Lower lobe of right lung (tissue), 2 donors: Measurements from ENCODE around the gene HSPA1L. TPM values are rescaled to one million over a fixed set of nuclear protein-coding genes. Genes with fewer than 3 reads are reported as not detected.

ENCODE experiments used
- ATAC-seq, 2 donors: fragments of 200-7000 bp; cut with Tn5 transposase; one replicate each; pipeline ENCODE4 v1.9.1; 2020 to 2022; ENCODE audit warnings: mild to moderate bottlenecking in 2 of 2, moderate library complexity in 2 of 2
- DNase-seq: peaks from one replicate; pipeline ENCODE4 v3.0.0-alpha.2; 2020
- H3K27ac ChIP-seq: fragments of 200-600 bp; one replicate; pipeline ENCODE4 v1.8.0; 2022
- H3K27me3 ChIP-seq: fragments of 200-600 bp; one replicate; pipeline ENCODE4 v1.8.0; 2022; ENCODE audit warnings: low read depth
- H3K36me3 ChIP-seq: fragments of 200-600 bp; one replicate; pipeline ENCODE4 v1.8.0; 2022; ENCODE audit warnings: mild to moderate bottlenecking
- H3K4me1 ChIP-seq: fragments of 200-600 bp; one replicate; pipeline ENCODE4 v1.8.0; 2022
- H3K4me3 ChIP-seq: fragments of 200-600 bp; one replicate; pipeline ENCODE4 v1.8.0; 2022; ENCODE audit warnings: mild to moderate bottlenecking
- H3K9me3 ChIP-seq: fragments of 200-600 bp; one replicate; pipeline ENCODE4 v1.8.0; 2022
- intact Hi-C: fragments of 100-400 bp; cut with DNase I; formaldehyde crosslinking; loops from one replicate; pipeline ENCODE4 v1.11.0; 2022
- total RNA-seq: library from RNA; stranded (reverse); fragmentation: NEBNext Ultra II Directional; extraction: Animal tissue kit (Norgen Biotek cat#: 25700); gene quantifications from one replicate; pipeline ENCODE4 v1.2.1, GENCODE V29; 2021
- TF ChIP-seq, protein P1 (sequence below): fragments of 200-600 bp; IDR thresholded peaks from one replicate; pipeline ENCODE4 v1.8.0; 2022; ENCODE audit warnings: antibody characterized with exemption, mild to moderate bottlenecking
- donor health status: DM: no; HTN: yes; CAD: no; lungs with severe emphysema.

Gene HSPA1L
- total RNA-seq, 1 donor from 2014 or later, result 2.5 TPM

DNA sequence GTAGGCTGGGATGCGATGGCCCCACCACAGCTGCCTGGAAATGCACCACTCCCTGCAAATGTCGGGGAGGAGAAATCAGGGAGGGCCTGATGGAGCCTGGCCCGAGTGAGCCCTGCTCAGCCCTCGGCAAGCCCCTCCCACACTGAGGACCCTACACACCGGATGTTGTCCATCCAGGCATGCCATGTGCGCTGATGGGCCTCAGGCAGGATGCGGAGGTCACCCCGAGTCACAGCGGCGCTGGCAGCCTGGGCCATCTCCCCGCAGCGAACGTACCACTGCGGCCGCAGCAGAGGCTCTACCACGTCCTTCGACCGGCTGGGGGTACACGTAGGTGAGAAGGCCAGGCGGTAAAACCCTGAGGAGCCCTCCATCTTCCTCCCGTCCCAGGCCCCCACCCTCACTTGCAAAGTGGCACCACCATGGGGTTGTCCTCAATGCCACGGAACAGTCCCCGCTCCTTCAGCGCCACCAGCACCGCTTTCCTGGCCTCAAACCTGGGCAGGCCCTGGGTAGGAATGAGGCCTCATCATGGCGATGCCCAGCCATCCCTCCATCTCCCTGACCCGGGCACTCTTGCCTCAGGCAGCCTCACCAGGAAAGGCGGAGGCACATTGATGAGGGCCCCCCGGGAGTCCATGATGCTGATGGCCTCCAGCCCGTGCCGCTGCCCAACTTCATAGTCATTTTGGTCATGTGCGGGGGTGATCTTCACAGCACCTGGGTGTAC, 32.8 kb downstream of the HSPA1L start:
- peaks cover 2% of the 10 kb centered on the region for H3K4me1 ChIP-seq
- no peak for ATAC-seq
- DNase-seq, result no peak
- intact Hi-C loops, result no loop called here
- no peaks in the 10 kb centered on the region for H3K9me3 ChIP-seq
- no peaks in the 10 kb centered on the region for H3K27me3 ChIP-seq
- H3K27ac ChIP-seq, result no peak overlapping the region
- TF ChIP-seq, protein P1, sequence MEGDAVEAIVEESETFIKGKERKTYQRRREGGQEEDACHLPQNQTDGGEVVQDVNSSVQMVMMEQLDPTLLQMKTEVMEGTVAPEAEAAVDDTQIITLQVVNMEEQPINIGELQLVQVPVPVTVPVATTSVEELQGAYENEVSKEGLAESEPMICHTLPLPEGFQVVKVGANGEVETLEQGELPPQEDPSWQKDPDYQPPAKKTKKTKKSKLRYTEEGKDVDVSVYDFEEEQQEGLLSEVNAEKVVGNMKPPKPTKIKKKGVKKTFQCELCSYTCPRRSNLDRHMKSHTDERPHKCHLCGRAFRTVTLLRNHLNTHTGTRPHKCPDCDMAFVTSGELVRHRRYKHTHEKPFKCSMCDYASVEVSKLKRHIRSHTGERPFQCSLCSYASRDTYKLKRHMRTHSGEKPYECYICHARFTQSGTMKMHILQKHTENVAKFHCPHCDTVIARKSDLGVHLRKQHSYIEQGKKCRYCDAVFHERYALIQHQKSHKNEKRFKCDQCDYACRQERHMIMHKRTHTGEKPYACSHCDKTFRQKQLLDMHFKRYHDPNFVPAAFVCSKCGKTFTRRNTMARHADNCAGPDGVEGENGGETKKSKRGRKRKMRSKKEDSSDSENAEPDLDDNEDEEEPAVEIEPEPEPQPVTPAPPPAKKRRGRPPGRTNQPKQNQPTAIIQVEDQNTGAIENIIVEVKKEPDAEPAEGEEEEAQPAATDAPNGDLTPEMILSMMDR, result no peak
- H3K4me3 ChIP-seq, result no peak overlapping the region
- peaks cover 73% of the 10 kb centered on the region for H3K36me3 ChIP-seq

- ATAC-seq, result no peak
- Histone ChIP-seq H3K4me1 (peaks cover 10% of the 10 kb centered on the region), H3K4me3 (no peak overlapping the region), H3K27ac (no peak overlapping the region), H3K9me3 (no peaks in the 10 kb centered on the region), H3K27me3 (no peaks in the 10 kb centered on the region), H3K36me3 (peaks cover 73% of the 10 kb centered on the region)
- intact Hi-C loops, result no loop called here
- DNase-seq, result no peak
- TF ChIP-seq, protein P1, result no peak
Observed at GRCh38 chr6:31781244-31782125, 33.6 kb downstream of the HSPA1L start.

DNA sequence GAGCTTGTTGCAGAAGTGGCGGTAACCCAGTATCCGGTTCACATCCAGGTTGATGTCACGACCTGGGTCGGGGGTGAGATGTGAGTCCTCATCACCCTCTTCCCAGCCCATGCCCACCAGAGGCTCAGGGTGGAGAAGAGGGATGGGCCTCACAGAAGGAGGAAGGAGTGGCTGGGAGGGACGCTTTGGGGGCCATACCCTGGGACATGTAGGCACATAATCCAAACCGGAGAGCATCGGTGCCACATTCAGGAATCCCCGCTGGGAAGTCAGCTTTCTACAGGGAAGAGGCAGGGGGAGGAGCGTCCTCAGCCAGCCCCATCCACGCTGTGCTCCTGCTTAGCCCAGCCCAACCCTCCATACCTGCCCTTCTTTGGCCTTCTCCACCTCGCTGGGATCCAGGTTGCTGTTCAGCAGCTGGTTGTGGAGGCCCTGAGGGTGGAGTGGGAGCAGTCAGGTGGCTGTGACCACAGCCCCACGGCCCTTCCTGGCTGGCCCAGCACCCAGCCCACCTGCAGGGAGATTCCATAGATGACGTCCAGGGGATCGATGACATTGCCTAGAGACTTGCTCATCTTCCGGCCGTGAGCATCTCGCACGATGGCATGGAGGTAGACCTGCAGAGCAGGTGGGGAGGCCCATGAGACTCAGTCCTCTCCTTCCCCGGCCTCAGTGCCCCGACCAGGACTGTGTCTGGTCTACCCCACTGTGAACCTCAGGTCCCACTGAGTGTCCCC, 34.4 kb downstream of the HSPA1L start:
- peaks cover 13% of the 10 kb centered on the region for H3K4me1 ChIP-seq
- H3K27me3 ChIP-seq, result no peaks in the 10 kb centered on the region
- no peak overlapping the region for H3K4me3 ChIP-seq
- TF ChIP-seq, protein P1, result no peak
- H3K27ac ChIP-seq, result no peak overlapping the region
- no peaks in the 10 kb centered on the region for H3K9me3 ChIP-seq
- ATAC-seq (no peak), DNase-seq (peak; percentile 24)
- intact Hi-C loops, result no loop called here
- H3K36me3 ChIP-seq, result peaks cover 73% of the 10 kb centered on the region

GRCh38 chr6:31779908-31780307, 35.2 kb downstream of the HSPA1L start:
- no peak for DNase-seq
- H3K27me3 ChIP-seq, result no peaks in the 10 kb centered on the region
- peaks cover 65% of the 10 kb centered on the region for H3K36me3 ChIP-seq
- peaks cover 13% of the 10 kb centered on the region for H3K4me1 ChIP-seq
- H3K4me3 ChIP-seq, result no peak overlapping the region
- H3K27ac ChIP-seq, result no peak overlapping the region
- intact Hi-C loops, result no loop called here
- H3K9me3 ChIP-seq, result no peaks in the 10 kb centered on the region
- TF ChIP-seq, protein P1, result no peak
- no peak for ATAC-seq
